Activated CD4-positive, CD25-positive, alpha-beta regulatory T cell treated with anti-CD3 and anti-CD28 coated beads, Interleukin-2, amount 50 U/mL, for 24 hours (primary cell): ENCODE data around the gene SUMO3.

Experiments used
- ATAC-seq, 2 donors: fragments of 150-1000 bp; cut with Tn5 transposase; one replicate each; pipeline ENCODE4 v1.10.0; 2021; ENCODE audit warnings: mild to moderate bottlenecking in 1 of 2, moderate library complexity in 1 of 2

SUMO3 gene

DNA sequence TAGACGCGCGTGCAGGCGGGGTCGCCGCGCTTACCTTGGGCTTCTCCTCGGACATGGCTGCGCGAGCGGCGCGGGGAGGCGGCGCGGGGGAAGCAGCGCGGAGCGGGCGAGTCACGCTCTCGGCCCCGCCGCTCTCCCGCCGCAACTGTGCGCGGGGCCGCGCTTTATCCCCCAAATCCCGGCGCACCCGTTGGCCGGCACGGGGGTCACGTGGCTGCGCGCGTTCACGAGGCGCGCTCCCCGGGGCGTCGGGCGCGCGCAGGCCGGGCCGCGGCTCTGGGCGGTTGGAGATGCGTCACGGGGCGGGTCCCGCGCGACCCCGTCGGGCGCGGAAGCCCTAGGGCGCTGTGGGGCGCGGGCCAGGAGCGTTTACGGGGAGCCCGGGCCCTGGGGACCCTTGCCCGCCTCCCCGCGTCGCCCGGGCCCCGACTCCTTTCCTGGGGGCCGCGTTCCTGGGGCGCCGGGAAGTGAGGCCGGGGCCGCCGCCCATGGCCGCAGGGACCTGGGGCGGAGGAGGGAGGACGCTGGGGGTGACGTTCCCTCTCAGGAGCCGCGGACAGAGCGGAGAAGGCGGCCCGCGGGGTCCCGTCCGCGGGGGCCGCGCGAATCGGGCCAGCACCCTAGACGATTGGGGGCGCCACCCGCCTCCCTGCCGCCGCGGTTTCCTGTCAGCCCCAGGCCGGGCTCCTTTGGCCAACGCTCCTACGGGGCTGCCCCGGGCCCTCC is at the start of gene SUMO3:
Gene SUMO3, minus strand, starts transcription at position 149 of the 726 bp plus-strand sequence. Its CDS starts 94 bp downstream, at position 55.
- peak; percentile 77 to 78 for ATAC-seq

DNA sequence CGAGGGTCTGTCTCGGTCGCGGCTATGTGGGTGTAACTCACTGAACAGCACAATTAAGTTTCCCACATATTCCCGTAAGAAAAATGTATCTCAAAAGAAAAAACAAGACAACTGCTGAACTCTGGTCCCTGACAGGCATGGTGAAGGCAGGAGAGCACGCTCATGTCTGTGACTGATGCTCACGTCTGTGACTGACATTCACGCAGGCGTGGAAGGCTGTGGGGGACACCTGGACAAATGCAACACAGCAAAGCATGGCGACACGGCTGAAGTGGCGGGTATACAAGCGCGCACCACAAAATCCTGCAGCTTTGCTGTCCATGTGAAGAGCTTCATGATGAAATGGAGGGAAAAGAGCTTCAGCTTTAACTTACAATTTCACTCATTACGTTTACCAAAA is 49.6 kb upstream of the SUMO3 start:
- ATAC-seq, result no peak

GRCh38 chr21:44866780-44867179 is 48.9 kb upstream of the SUMO3 start:
- no peak for ATAC-seq

GRCh38 chr21:44865561-44866280 is 47.9 kb upstream of the SUMO3 start:
- peak; percentile 42 to 71 for ATAC-seq

DNA sequence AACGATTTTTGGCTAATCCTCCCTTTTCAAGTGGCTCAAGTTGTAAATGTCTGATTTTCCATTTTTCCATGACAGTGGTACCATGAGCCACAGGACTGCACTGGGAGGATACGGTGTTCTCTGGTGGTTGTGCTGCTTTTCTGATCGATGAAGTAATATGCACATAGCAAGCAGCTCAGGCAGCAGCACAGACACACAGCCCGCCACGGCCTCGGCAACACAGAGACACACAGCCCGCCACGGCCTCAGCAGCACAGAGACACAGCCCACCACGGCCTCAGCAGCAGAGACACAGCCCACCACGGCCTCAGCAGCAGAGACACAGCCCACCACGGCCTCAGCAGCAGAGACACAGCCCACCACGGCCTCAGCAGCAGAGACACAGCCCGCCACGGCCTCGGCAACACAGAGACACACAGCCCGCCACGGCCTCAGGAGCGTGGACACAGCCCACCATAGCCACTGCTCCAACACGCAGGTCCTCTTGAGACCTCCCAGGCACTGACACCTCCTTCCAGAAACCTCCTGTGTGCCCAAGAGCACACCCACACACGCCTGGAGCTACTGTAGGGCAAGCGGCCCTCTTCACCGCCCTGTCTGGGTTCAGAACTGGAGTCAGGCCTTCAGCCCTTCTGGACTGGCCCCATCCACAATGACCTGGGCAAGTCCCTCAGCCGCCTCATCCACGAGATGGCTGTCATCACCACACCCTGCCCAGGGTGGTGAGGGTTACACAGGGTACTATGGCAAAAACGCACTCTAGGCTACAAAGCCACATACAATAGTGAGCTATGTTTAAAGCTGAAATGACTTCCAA is 45.2 kb upstream of the SUMO3 start:
- ATAC-seq, result no peak

- ATAC-seq, result no peak
Measured at GRCh38 chr21:44858791-44859190, 40.9 kb upstream of the SUMO3 start.

DNA sequence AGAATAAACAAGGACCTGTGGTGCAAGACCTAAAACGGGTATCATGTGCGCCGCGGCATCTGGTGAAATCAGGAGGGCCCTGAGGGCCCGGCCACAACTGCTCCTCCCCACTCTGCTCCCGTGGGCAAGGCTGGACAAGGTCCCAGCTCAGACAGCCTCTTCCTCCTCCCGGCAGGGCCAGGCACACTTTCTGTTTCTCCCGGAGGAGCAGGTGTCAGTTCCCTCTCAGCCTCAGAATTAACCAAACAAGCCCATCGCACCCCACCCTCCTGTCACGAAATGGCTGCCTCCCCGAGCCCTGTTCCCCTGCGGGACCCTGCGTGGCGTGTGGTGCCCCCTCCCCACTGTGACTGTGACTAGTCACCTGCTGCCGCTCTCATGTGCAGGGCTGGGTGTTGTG is 40.4 kb upstream of the SUMO3 start:
- ATAC-seq, result no peak

- no peak for ATAC-seq
Measured at GRCh38 chr21:44857127-44857892, 39.4 kb upstream of the SUMO3 start.

DNA sequence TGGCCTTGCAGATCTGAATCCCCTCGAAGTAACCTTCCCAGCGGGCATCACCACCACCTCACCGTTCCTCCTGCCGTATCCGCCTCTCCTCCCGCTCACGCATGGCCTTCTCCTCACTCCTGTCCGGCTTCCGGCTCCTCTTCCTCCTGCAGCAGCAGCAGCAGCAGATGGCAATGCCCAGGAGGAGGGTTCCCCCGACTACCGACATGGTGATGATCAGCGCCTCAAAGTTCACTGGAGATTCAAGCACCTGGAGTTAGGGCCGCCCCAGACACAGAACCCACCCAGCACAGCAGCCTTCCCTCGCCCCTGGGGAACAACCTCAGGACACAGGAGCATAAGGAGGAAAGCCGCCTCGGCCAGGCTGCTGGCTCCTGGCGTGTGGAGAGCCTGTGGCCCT is 38.3 kb upstream of the SUMO3 start:
- ATAC-seq, result no peak

GRCh38 chr21:44855572-44855971 is 37.7 kb upstream of the SUMO3 start:
- no peak for ATAC-seq

DNA sequence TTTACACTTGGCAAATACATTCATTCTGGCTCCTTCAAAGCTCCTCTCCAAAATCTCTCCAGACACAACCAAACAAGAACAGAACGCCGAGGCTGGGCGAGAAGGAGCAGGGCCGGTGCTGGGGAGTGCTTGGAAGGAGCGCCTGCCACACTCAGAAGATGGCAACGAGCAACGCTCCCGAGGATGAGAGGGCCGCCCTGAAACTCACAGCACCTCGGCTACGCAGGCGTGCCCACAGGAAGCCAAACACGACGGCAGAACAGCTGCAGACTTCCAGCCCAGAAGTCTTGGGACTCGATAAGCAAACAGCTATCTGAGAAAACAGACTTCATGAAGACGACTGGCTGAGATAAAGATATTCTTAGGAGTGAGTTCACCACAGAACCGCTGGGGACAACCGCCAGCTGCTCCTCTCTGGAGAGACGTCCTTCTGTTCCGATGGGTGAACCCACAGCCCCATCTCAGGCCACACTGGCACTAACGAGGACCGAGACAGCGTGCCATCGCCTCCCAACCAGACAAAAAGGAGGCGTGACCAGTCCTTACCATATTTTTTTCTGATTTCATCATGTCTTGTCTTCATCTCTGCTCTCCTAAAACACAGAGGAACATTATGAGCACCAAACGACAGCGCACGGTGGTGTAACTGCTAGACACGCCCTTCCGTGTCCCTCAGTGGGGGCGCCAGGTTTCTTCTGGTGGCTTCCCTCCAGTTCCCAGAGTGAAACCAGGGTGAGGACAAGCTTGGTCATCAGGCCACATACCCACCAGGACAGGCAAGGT is 37.0 kb upstream of the SUMO3 start:
- ATAC-seq, result no peak

DNA sequence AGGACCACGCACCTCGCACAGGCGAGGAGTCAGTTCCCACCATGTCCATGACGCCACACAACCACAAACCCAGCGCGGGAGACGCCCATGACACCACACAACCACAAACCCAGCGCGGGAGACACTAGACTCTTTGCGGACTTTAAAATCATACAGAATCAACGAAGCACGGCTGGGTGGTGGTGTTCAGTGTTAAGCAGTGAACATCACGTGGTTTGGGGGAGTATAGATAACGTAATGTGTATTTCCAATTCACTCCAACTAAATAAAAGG is 36.5 kb upstream of the SUMO3 start:
- ATAC-seq, result no peak

- ATAC-seq, result no peak
Measured at GRCh38 chr21:44853601-44854390, 35.9 kb upstream of the SUMO3 start.

DNA sequence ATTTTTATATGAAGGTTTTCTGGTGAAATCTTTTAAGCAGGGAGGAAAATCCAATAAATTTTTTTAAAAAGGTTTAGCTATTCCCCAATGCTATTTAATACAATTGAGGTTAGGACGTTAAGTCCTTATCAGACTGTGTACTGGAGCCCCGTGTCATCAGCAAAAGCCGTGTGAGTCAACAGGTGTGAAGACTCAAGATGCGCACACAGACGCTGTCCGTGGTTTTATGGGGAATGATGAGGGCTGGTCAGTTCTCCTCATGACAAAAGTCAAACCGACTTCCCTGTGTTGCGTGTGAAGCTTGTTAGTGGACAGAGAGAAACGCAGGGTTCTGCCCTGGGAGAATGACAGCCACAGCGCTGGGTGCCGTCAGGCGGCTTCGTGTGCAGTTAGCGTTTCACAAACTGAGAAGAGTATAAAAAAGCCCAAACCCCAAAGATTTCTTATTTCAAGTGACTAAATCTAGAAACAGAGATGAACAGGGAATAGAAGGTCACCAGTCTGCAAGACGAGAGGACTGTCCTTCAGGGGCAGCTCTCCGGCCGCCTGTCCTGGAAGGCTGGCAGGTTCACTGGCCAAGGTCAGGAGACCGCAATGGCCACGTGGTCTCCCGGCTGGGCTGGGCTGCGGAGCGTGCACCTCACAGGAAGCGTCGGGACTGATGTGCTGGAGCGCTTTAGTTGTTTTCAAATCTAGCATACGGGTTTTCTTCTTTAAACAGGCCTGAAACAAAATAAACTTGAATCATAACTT is 33.2 kb upstream of the SUMO3 start:
- ATAC-seq, result no peak

GRCh38 chr21:44850208-44850800 is 32.4 kb upstream of the SUMO3 start:
- no peak for ATAC-seq

GRCh38 chr21:44849616-44850130 is 31.8 kb upstream of the SUMO3 start:
- ATAC-seq, result no peak

- no peak for ATAC-seq
Measured at GRCh38 chr21:44848821-44849521, 31.1 kb upstream of the SUMO3 start.

DNA sequence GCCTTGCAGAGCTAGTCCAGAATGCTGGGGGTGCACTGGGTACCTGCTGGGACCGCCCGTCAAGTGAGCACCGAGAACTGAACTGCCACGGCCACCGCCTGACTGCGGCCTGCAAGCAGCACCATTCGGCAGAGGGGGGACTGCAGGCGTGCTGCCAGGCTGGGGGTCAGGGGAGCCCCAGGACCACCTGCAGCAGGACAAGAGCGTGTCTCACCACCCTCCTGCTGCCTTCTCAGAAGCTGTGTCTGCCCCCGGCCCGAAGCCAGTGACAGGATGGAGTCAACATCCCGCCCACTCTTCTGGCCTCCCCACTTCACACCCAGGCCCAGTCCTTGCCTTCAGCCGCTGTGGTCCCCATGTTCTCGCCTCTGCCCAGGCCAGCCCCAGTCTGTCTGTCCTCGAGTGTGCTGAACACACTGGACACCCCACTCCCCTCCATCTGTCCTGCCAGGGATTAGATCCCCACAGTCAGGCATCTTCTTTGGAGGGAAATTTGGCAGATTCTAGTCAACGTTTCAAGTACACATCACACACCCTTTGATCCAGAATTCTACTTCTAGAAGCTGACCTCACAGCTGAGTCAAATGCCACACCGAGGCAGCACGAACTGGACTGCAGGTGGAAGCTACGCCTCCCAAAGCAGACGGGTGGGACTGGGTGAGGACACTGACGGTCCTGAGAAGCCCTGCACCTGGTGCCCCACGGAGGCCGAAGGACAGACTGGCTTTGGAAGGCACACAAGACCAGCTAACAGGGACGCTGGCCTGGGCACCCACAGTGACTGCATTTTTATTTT is 29.6 kb upstream of the SUMO3 start:
- no peak for ATAC-seq
